NCI-H226 (cell line): ENCODE results near the gene LAMC3.

Experiments used
- DNase-seq: peaks from one replicate; pipeline ENCODE4 v3.0.0-alpha.2; 2015

The LAMC3 gene

GRCh38 chr9:131013015-131013755, 4.2 kb downstream of the LAMC3 start:
- DNase-seq = no peak

DNA sequence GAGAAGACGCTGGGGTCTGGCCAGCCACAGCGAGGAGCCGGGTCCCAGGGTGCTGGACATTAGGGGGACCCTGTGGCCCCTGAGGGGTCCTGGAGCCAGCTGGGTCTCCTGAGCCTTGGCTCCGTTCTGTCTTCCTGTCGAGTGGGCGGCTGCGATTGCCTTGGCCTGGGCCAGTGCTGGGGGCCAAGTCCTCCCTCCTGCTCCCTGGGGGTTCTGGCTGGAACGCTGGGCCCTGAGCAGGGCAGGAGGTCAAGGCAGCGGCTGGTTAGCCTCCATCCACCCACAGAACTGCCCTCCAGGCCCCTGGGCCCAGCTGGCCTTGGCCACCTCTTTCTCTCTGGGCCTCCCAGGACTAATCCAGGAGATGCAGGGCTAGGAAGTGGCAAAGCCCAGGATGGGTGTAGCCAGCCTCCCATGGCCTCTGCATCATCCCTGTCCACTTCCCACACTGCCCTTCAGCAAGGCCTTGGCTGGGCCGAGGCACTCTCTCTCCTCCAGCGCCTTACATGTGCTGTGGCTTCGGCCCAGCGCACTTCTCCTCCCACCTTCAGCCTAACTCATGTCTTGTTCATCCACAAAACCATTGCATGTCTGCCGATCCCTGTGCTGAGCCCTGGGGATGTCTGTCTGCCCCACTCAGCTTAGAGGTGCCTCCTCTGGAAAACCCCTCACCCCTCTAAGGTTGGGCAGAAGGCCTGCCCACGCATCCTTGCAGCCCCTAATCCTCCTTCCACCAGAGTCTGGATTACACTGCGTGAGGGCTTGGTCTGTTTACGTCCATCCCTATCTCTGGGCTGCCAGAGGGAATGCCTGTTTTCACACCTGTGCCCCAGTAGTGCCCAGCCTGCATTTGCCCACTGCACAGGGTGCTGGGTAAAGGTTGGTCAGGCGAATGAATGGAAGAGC, 5.0 kb downstream of the LAMC3 start:
- DNase-seq = no peak

DNA sequence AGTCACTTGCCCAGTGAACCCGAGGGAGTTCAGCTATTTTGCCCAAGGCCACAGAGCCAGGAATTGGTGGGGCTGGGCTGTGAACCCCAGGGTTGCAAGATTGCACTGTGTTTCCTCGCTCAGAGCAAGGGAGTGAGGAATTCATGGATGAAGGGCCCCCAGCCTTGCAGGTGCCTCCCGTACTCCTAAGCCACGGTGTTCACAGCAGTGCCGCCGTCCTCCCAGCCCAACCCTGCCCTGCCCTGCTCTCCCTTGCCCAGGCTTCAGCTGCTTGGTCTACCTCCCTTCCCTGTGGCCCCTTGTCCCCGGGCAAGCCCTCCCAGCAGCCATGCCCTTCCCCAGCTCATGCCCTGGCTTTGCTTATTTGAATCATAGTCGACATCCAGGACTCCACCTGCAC, 6.1 kb downstream of the LAMC3 start:
- DNase-seq = no peak

GRCh38 chr9:131015876-131016397, 7.0 kb downstream of the LAMC3 start:
- DNase-seq = no peak

GRCh38 chr9:131017067-131017466, 8.1 kb downstream of the LAMC3 start:
- DNase-seq = no peak

DNA sequence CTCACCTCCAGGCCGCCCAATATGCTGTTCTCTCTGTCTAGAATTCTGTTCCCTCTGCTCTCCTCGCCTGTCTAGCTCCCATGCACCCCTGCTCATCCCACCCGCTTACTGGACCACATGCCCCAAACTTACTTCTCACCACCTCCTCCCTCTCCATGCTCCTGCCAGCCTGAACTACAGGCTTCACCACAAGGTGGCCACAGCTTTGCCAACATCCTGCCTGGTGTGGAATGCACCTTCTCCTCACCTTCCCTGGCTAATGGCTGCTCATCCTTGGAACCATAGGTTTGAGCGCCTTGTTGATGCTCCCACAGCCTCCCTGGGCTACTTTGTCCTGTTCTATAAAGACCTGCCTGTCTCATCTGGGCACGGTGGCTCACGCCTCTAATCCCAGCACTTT, 9.6 kb downstream of the LAMC3 start:
- DNase-seq = no peak

GRCh38 chr9:131019388-131020239, 10.6 kb downstream of the LAMC3 start:
- no peak for DNase-seq

GRCh38 chr9:131020388-131020787, 11.4 kb downstream of the LAMC3 start:
- DNase-seq = peak; percentile 12

DNA sequence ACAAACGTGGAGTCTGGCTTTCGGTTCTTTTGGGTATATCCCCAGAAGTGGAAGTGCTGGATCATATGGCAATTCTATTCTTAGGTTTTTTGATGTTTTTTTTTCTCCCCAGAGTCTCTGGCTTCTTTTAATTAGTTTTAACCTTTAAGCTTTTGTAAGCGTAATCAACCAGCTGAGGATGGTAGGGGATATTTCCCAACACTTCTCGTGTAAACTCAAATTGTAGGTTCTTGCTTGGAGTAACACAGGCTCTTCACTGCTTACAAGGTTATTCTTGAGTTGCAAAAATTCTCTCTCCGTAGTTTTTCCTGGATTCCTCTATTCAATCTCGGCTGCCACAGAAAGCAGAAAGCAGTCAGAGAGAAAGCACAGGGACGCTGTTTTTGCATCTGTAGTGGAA, 11.9 kb downstream of the LAMC3 start:
- no peak for DNase-seq

DNA sequence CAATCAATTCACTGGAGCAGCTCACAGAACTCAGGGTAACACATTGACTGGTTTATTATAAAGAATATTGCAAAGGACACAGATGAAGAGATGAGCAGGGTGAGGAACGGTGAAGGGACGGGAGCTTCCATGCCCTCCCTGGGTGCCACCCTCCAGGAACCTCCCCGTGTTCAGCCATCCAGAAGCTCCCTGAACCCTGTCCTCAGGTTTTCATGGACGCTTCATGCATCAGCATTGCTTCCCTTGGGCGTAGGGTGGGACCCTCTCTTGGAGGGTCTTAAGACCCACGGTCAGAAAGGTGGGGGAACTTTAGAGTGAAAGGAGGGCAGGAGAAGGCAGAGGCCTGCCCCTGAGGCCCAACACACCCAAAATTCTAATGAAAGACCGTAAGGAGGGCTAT, 12.8 kb downstream of the LAMC3 start:
- DNase-seq = no peak

GRCh38 chr9:131024978-131025868, 16.2 kb downstream of the LAMC3 start:
- DNase-seq = no peak

GRCh38 chr9:131025953-131026858, 17.2 kb downstream of the LAMC3 start:
- no peak for DNase-seq

GRCh38 chr9:131027048-131027871, 18.3 kb downstream of the LAMC3 start:
- no peak for DNase-seq

DNA sequence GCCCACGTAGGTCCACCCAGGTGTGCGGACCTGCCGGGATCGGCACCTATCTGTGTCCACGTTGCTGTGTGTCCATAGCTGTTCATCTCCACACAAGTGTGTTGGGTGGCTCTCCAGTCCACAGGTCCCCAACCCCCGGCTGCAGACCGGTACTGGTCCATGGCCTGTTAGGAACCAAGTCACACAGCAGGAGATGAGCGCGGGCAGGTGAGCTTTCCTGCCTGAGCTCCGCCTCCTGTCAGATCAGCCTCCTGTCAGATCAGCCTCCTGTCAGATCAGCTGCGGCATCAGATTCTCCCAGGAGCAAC, 18.9 kb downstream of the LAMC3 start:
- DNase-seq = no peak

GRCh38 chr9:131028221-131028884, 19.4 kb downstream of the LAMC3 start:
- DNase-seq = no peak

GRCh38 chr9:131028931-131029573, 20.1 kb downstream of the LAMC3 start:
- DNase-seq = no peak

- no peak for DNase-seq
These were observed 20.6 kb downstream of the LAMC3 start for GRCh38 chr9:131029574-131029952.

- DNase-seq = no peak
These were observed 21.4 kb downstream of the LAMC3 start for GRCh38 chr9:131030239-131031004.
